GM12801 (cell line): ENCODE data around the gene DCN.

ENCODE experiments used
- CTCF ChIP-seq: IDR thresholded peaks from one replicate; pipeline ENCODE4 v1.5.1; 2011; ENCODE audit warnings: control low read depth; ENCODE audit not compliant: insufficient read length; ENCODE audit errors: extremely low read depth

The DCN gene

GRCh38 chr12:91182636-91183455 lies at the start of gene DCN:
Gene DCN, minus strand, starts transcription at chr12:91182817. Its CDS starts 4,265 bp downstream, at chr12:91178552.
- no peak for TF ChIP-seq CTCF

GRCh38 chr12:91230841-91231240 lies 48.2 kb upstream of the DCN start:
- TF ChIP-seq CTCF, result no peak

GRCh38 chr12:91226951-91227350 lies 44.3 kb upstream of the DCN start:
- TF ChIP-seq CTCF, result no peak

- no peak for TF ChIP-seq CTCF
Observed at GRCh38 chr12:91225316-91225715, 42.7 kb upstream of the DCN start.

- TF ChIP-seq CTCF, result no peak
Observed at GRCh38 chr12:91224401-91224800, 41.8 kb upstream of the DCN start.

- no peak for TF ChIP-seq CTCF
Observed at GRCh38 chr12:91222746-91223145, 40.1 kb upstream of the DCN start.

GRCh38 chr12:91219919-91220318 lies 37.3 kb upstream of the DCN start:
- no peak for TF ChIP-seq CTCF

- TF ChIP-seq CTCF, result no peak
Observed at GRCh38 chr12:91219511-91219910, 36.9 kb upstream of the DCN start.
